ENCODE data around the gene TSEN2.
"Not testable (repeated sequence)": the region's sequence is repeated elsewhere in the genome, so short reads cannot be mapped to it uniquely, and the experiment has no call there.

Gene TSEN2

GRCh38 chr3:12452361-12453330, 31.6 kb upstream of the TSEN2 start:
- no peak for DNase-seq (ENCODE audit: low spot score)

GRCh38 chr3:12454076-12454815, 30.0 kb upstream of the TSEN2 start:
- no peak for DNase-seq (ENCODE audit: low spot score)

- no peak for DNase-seq (ENCODE audit: low spot score)
These were observed 29.5 kb upstream of the TSEN2 start for GRCh38 chr3:12454816-12455121.

GRCh38 chr3:12455740-12456139, 28.5 kb upstream of the TSEN2 start:
- no peak for DNase-seq (ENCODE audit: low spot score)

- DNase-seq (ENCODE audit: low spot score): no peak
These were observed 27.8 kb upstream of the TSEN2 start for GRCh38 chr3:12456441-12456840.

GRCh38 chr3:12457380-12457779, 26.9 kb upstream of the TSEN2 start:
- not testable (repeated sequence) for DNase-seq (ENCODE audit: low spot score)

- DNase-seq (ENCODE audit: low spot score): no peak
These were observed 25.4 kb upstream of the TSEN2 start for GRCh38 chr3:12458901-12459300.

GRCh38 chr3:12460127-12460526, 24.2 kb upstream of the TSEN2 start:
- no peak for DNase-seq (ENCODE audit: low spot score)

GRCh38 chr3:12461097-12461649, 23.1 kb upstream of the TSEN2 start:
- no peak for DNase-seq (ENCODE audit: low spot score)

GRCh38 chr3:12462159-12462947, 21.9 kb upstream of the TSEN2 start:
- no peak for DNase-seq (ENCODE audit: low spot score)

- DNase-seq (ENCODE audit: low spot score): no peak
These were observed 20.6 kb upstream of the TSEN2 start for GRCh38 chr3:12463686-12464085.

GRCh38 chr3:12464181-12464580, 20.1 kb upstream of the TSEN2 start:
- no peak for DNase-seq (ENCODE audit: low spot score)

GRCh38 chr3:12465151-12465835, 19.0 kb upstream of the TSEN2 start:
- DNase-seq (ENCODE audit: low spot score): no peak

- no peak for DNase-seq (ENCODE audit: low spot score)
These were observed 18.4 kb upstream of the TSEN2 start for GRCh38 chr3:12465836-12466225.

GRCh38 chr3:12467746-12468145, 16.5 kb upstream of the TSEN2 start:
- DNase-seq (ENCODE audit: low spot score): no peak

GRCh38 chr3:12468276-12468675, 16.0 kb upstream of the TSEN2 start:
- no peak for DNase-seq (ENCODE audit: low spot score)

- DNase-seq (ENCODE audit: low spot score): no peak
These were observed 15.5 kb upstream of the TSEN2 start for GRCh38 chr3:12468757-12469156.

- not testable (repeated sequence) for DNase-seq (ENCODE audit: low spot score)
These were observed 15.1 kb upstream of the TSEN2 start for GRCh38 chr3:12469222-12469621.

- no peak for DNase-seq (ENCODE audit: low spot score)
These were observed 14.2 kb upstream of the TSEN2 start for GRCh38 chr3:12470111-12470510.

- DNase-seq (ENCODE audit: low spot score): no peak
These were observed 13.6 kb upstream of the TSEN2 start for GRCh38 chr3:12470680-12471079.

GRCh38 chr3:12471241-12471640, 13.0 kb upstream of the TSEN2 start:
- DNase-seq (ENCODE audit: low spot score): no peak

All from Ammon's horn (tissue), 1 donor.